H1 (cell line): ENCODE data around the gene BIN1. TPM values are rescaled to one million over a fixed set of nuclear protein-coding genes. Genes with fewer than 3 reads are reported as not detected.

Source experiments
- CBX5 ChIP-seq: fragments of 300-800, 300-1000 bp; sonication (generic); IDR thresholded peaks from 2 replicates; pipeline ENCODE4 v1.7.1; 2016; ENCODE audit warnings: antibody characterized with exemption, low read length, low read depth
- CTBP2 ChIP-seq: IDR thresholded peaks from 2 replicates; pipeline ENCODE4 v1.7.0; 2011; ENCODE audit warnings: borderline replicate concordance, mild to moderate bottlenecking, moderate library complexity, mixed read lengths, low read length; ENCODE audit not compliant: insufficient read depth, insufficient read length
- HDAC2 ChIP-seq, 2 experiments: fragments of 300-600 bp in 1 of 2; sonication (generic) in 1 of 2; IDR thresholded peaks; 2 replicates each; pipeline ENCODE4 v1.6.1; 2011 to 2012; ENCODE audit warnings: low read depth in 2 of 2, low read length in 2 of 2, mild to moderate bottlenecking in 2 of 2, moderate library complexity in 2 of 2, borderline replicate concordance in 1 of 2, inconsistent platforms in 1 of 2
- POU5F1 ChIP-seq: IDR thresholded peaks from 2 replicates; pipeline ENCODE4 v1.6.1; 2011; ENCODE audit warnings: low read depth, mild to moderate bottlenecking, low read length, moderate library complexity
- SRF ChIP-seq: IDR thresholded peaks from 2 replicates; pipeline ENCODE4 v1.6.1; 2011; ENCODE audit warnings: mild to moderate bottlenecking, low read depth, low read length, moderate library complexity
- TAF1 ChIP-seq: IDR thresholded peaks from 2 replicates; pipeline ENCODE4 v1.6.1; 2011; ENCODE audit warnings: mild to moderate bottlenecking, low read depth, low read length
- TBP ChIP-seq: IDR thresholded peaks from 2 replicates; pipeline ENCODE4 v1.6.1; 2011; ENCODE audit warnings: low read depth, low read length, improper control_type of control experiment
- polyA plus RNA-seq, 7 experiments: library from polyadenylated mRNA; depleted of rRNA in 3 of 7; stranded (reverse) in 5 of 7; unstranded in 2 of 7; fragments of >200 nt in 5 of 7; fragments of 200-250 nt in 2 of 7; gene quantifications; 1 replicate in 5 of 7; 2 replicates in 1 of 7; 4 replicates in 1 of 7; pipeline versions ENCODE4 v1.2.1 to v1.2.3, GENCODE V29; 2011 to 2013; ENCODE audit warnings: missing spikeins in 2 of 7, mixed read lengths in 2 of 7
- total RNA-seq: library from RNA; stranded (reverse); fragmentation: NEBNext Ultra II Directional; extraction: Animal tissue kit (Norgen Biotek cat#: 25700); gene quantifications from 2 replicates; pipeline ENCODE4 v1.2.1, GENCODE V29; 2021

Gene BIN1
- total and polyA plus RNA-seq, 2 of the 8 experiments (the other 6 are each of a cell fraction or from before 2014, with no cell fraction given) = 23.6 to 35.6 TPM

- TF ChIP-seq HDAC2 (IDR thresholded peaks at IDR 0.05; ENCODE audit: borderline replicate concordance in 1 of 2, low read depth in 2 of 2, low read length in 2 of 2) = no peak
- no peak for TF ChIP-seq SRF
- TF ChIP-seq CTBP2 = no peak
- no peak for TF ChIP-seq TAF1
- TF ChIP-seq POU5F1 = no peak
- no peak for TF ChIP-seq CBX5
- TF ChIP-seq TBP = no peak
These were observed 30.0 kb downstream of the BIN1 start (continued) for GRCh38 chr2:127076924-127077323.
